Kidney capillary endothelial cell (primary cell): ENCODE data around the gene ARPC5L.
"Not testable (repeated sequence)": the region's sequence is repeated elsewhere in the genome, so short reads cannot be mapped to it uniquely, and the experiment has no call there.

ENCODE experiments used
- DNase-seq: peaks from one replicate; pipeline ENCODE4 v3.0.0-alpha.2; 2018; ENCODE audit warnings: low spot score

Gene ARPC5L

GRCh38 chr9:124861342-124862229, at the start of gene ARPC5L, which contains the start of gene RPL35:
TSS of gene ARPC5L (plus strand) at chr9:124862130. CDS start at chr9:124869291, 7,161 bp downstream.
TSS of gene RPL35 (minus strand) at chr9:124861957. CDS start at chr9:124861912, 45 bp downstream.
- DNase-seq, result peak; percentile 87

- DNase-seq, result no peak
Observed at GRCh38 chr9:124812441-124812876, 49.5 kb upstream of the ARPC5L start.

- DNase-seq, result no peak
Observed at GRCh38 chr9:124813041-124813440, 48.9 kb upstream of the ARPC5L start.

- no peak for DNase-seq
Observed at GRCh38 chr9:124813501-124814163, 48.3 kb upstream of the ARPC5L start.

GRCh38 chr9:124814164-124814535, 47.8 kb upstream of the ARPC5L start:
- no peak for DNase-seq

GRCh38 chr9:124815601-124816000, 46.3 kb upstream of the ARPC5L start:
- DNase-seq, result no peak

- DNase-seq, result no peak
Observed at GRCh38 chr9:124818431-124819281, 43.3 kb upstream of the ARPC5L start.

DNA sequence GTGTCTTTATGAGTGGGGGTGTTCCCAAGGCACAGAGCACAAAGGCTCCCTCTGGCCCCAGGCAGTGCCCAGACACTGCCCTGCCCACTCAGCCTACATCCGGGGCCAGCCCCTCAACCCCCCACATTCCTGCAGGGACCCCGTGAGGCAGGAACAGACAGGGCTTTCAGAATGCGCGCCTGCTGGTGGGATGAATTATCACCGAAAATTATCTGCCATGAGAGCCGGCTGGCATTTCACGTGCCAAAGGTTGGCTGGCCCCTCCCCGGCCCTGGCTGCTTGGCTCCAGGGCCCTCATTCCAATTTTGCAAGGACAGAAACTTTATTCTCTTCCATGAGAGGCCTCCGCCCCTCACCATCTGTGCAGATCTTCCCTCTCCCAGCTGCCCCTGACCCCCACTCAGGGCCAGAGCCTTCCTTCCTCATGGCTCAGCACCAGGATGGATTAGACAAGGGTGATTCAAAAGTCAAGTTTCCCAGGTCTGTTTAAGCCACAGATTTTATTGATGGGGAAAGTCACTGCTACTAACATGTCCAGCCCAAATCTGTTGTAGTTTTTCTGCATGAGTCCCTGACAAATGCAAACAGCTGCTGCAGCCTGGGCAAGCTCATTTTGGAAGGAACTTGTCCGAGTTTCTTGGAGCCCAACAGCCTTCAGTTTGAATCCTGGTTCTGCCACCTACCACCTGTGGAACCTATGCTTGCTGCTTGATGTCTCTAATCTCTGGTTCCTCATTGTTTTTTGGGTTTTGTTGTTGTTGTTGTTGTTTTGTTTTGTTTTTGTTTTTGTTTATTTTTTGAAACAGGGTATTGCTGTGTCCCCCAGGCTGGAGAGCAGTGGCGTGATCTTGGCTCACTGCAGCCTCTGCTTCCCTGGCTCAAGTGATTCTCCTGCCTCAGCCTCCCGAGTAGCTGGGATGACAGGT, 41.0 kb upstream of the ARPC5L start:
- no peak for DNase-seq

DNA sequence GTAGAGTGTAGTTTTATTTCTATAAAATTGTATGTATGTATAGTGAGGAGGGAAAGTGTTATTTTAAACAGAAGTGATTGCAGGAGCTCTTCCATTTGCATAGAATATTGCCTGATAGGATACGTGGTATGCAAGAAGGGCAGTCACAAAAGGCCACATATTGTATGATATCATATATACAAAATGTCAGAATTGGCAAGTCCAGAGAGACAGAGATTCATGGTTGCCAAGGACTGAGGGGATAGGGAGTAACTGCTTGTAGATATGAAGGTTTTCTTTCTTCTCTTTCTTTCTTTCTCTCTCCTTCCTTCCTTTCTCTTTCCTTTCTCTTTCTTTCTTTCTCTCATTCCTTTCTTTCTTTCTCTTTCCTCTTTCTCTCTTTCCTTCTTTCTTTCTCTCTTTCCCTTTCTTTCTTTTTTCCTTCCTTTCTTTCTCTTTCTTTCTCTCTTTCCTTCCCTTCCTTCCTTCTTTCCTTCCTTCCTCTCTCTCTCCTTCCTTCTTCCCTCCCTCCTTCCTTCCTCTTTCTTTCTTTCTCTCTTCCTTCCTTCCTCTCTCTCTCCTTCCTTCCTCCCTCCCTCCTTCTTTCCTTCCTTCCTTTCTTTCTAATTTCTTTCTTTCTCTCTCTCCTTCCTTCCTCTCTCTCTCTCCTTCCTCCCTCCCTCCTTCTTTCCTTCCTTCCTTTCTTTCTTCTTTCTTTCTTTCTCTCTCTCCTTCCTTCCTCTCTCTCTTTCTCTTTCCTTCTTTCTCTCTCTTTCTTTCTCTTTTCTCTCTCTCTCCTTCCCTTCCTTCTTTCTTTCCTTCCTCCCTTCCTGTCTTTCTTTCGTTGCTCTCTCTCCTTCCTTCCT, 33.2 kb upstream of the ARPC5L start:
- no peak for DNase-seq

- DNase-seq, result no peak
Observed at GRCh38 chr9:124829334-124829669, 32.6 kb upstream of the ARPC5L start.

DNA sequence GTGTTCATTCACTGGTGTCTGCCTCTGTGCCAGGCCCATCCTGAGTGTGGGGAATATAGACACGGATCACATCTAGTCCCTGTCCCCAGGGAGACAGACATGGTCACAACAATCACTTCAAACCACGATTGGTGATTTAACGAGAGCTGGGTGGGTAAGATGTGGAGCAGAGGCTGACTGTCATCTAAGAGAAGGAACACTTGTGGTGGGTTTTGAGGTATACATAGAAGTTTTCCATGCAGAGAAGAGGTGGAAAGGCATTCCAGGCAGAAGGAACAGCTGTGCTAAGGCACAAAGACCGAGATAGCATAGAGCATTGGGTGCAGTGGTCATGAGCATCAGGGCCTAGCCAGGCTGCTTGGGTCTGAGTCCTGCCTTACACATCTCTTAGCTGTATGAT, 31.3 kb upstream of the ARPC5L start:
- no peak for DNase-seq

GRCh38 chr9:124831642-124832364, 30.1 kb upstream of the ARPC5L start:
- no peak for DNase-seq

DNA sequence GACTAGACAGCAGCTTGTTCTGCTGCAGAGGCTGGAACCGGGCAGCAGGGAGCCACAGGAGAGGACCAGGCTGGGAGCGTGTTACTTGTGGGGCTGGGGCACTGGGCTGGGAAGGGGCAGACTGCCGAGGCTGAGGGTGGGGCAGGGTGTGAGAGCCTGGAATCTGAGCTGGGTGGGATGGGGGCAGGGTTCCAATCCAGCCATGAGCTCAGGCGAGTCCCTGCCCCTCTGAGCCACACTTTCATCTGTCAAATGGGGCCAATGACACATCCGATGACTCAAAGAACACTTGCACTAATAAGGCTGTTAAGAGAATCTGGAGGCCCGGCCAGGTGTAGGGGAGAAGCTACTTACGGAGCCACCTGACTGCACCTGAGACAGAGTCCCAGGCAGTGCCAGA, 27.3 kb upstream of the ARPC5L start:
- no peak for DNase-seq

DNA sequence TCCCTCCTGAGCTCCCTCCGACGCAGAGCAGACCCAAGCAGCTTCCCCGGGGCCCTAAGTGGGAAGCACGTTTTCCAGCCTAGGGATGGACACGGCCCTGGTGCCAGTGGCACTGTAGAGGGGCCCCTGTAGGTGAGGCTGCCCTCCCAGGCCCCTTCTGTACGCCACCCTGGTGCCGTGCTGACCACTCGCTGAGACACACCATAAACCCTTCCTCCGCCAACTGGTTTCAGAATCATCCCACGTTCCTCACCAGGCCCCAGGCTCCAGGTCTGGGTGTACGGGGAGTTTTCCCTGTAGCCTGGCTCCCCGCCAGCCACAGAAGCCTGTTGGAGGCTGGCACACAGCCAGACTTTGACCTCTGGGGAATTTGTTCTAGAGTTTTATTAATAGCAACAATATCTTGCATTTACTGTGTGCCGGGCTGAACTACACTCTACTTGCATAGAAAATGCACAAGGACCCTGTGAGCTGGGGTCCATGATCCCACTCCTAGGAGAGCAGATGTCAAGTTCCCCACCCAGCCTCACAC, 26.8 kb upstream of the ARPC5L start:
- no peak for DNase-seq

DNA sequence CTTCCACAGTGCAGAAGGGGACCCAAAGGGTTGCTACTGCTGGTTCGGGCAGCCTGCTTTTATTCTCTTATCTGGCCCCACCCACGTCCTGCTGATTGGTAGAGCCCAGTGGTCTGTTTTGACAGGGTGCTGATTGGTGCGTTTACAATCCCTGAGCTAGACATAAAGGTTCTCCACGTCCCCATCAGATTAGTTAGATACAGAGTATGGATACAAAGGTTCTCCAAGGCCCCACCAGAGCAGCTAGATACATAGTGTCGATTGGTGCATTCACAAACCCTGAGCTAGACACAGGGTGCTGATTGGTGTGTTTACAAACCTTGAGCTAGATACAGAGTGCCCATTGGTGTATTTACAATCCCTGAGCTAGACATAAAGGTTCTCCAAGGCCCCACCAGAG, 23.8 kb upstream of the ARPC5L start:
- not testable (repeated sequence) for DNase-seq

DNA sequence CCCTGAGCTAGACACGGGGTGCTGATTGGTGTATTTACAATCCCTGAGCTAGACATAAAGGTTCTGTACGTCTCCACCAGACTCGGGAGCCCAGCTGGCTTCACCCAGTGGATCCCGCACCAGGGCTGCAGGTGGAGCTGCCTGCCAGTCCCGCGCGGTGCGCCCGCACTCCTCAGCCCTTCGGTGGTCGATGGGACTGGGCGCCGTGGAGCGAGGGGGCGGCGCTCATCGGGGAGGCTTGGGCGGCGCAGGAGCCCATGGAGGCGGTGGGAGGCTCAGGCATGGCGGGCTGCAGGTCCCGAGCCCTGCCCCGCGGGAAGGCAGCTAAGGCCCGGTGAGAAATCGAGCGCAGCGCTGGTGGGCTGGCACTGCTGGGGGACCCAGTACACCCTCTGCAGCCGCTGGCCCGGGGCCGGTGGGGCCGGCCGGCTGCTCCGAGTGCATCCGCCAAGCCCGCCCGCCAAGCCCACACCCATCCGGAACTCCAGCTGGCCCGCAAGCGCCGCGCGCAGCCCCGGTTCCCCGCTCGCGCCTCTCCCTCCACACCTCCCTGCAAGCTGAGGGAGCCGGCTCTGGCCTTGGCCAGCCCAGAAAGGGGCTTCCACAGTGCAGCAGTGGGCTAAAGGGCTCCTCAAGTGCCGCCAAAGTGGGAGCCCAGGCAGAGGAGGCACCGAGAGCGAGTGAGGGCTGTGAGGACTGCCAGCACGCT, 23.2 kb upstream of the ARPC5L start:
- not testable (repeated sequence) for DNase-seq

- DNase-seq, result no peak
Observed at GRCh38 chr9:124839612-124840299, 22.2 kb upstream of the ARPC5L start.

DNA sequence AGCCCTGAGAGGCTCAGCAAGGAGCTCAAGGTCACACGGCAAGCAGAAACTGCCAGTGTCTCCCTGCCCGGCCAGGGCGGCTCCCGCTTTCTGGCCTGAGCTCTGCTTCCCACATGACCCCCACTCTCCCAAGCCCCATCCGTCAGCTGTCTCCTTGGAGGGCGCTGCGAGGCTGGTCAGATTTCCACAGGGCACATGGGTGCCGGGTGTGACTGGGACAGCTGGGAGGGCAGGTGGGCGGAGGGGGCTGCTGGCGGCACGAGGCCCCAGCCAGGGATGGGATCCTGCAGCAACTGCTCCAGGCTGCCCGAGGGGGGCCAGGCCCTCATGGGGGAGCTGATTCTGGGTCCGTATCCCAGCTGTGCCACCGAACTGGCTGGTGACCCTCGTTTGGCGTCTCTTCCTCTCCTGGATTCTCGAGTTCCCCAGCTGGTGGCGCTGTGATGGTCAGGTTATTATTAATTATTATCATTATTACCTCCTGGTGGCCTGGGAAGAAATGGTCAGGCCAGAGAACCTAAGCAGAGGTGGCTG, 21.6 kb upstream of the ARPC5L start:
- no peak for DNase-seq
